ENCODE data around the gene ZNF135. TPM values are rescaled to one million over a fixed set of nuclear protein-coding genes. Genes with fewer than 3 reads are reported as not detected.

Gene ZNF135
- total and polyA plus RNA-seq, 2 of the 4 experiments (the other 2 are of a cell fraction) = 2.4 to 2.7 TPM

DNA sequence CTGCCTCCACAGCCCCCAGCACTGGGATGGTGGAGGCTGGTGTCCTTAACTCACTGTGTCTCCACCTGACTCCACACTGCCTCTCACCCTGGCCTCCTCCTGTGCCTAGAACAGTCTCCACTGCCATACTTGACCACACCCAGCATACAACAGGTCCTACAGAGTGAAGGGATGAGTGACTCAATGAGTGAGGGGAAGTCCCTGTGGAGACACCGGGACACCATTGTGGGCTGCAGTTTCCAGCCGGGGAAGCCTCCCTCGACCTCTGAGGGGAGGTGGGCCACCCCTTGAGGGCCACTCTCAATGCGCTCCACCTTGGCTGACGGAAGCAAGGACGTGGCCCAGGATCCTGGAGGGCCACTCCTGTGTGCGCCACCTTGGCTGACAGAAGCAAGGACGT, 2.8 kb upstream of the ZNF135 start:
- Histone ChIP-seq H3K9me3 (ENCODE audit: control insufficient read depth, insufficient read depth, low read length) (peaks cover 52% of the 10 kb centered on the region), H3K23ac (ENCODE audit: low read depth, low read length) (no peak overlapping the region), H4K8ac (ENCODE audit: low read depth in 2 of 2, low read length in 2 of 2) (no peak overlapping the region), H3K27ac (ENCODE audit: insufficient read depth, low read length) (no peak overlapping the region), H2AK5ac (ENCODE audit: low read depth, low read length) (no peak overlapping the region), H3K4ac (ENCODE audit: low read depth, low read length) (no peak overlapping the region), H3K36me3 (ENCODE audit: control insufficient read depth, insufficient read depth, low read length) (no peaks in the 10 kb centered on the region), H4K91ac (ENCODE audit: insufficient read depth, low read depth, low read length) (no peak overlapping the region), H2BK5ac (ENCODE audit: low read depth, low read length, poor library complexity, severe bottlenecking) (no peak overlapping the region), H3K4me3 (ENCODE audit: insufficient read depth, low read depth, low read length) (no peak overlapping the region), H3K4me1 (ENCODE audit: control insufficient read depth, insufficient read depth, low read length) (0 out of 2 replicates have a peak, but pooled peaks cover 2% of the 10 kb centered on the region), H3K79me1 (ENCODE audit: low read depth in 1 of 2, low read length in 2 of 2) (no peaks in the 10 kb centered on the region), H3K9ac (ENCODE audit: low read depth, low read length) (no peak overlapping the region), H3K4me2 (ENCODE audit: low read depth, low read length) (no peak overlapping the region), H4K5ac (ENCODE audit: low read depth, low read length) (no peak overlapping the region), H2BK20ac (ENCODE audit: low read depth, low read length) (no peak overlapping the region), H3K14ac (replicated peaks; ENCODE audit: low read depth, low read length) (no peak overlapping the region), H3K56ac (ENCODE audit: extremely low read depth, insufficient read depth, low read length) (no peak overlapping the region), H3K18ac (ENCODE audit: low read depth, low read length) (no peak overlapping the region), H3K9me1 (ENCODE audit: insufficient read depth, low read length) (no peaks in the 10 kb centered on the region), H2AK9ac (replicated peaks; ENCODE audit: low read depth, low read length, poor library complexity) (no peak overlapping the region), H2AFZ (replicated peaks; ENCODE audit: low read length, poor library complexity) (no peak overlapping the region), H2BK15ac (ENCODE audit: low read depth, low read length) (no peak overlapping the region), H2BK120ac (ENCODE audit: low read depth, low read length) (no peak overlapping the region), H4K20me1 (ENCODE audit: insufficient read depth, low read length) (no peaks in the 10 kb centered on the region), H3K27me3 (ENCODE audit: control insufficient read depth, insufficient read depth, low read length) (no peaks in the 10 kb centered on the region)
- no peak for ATAC-seq (ENCODE audit: low read depth)
- BruUV-seq (replicated peaks) = no TSS peak
- no peak for DNase-seq
- in situ Hi-C loops (cut with MboI; ENCODE audit: low sequenced_read_pairs) = no loop called here
- TF ChIP-seq, protein P1, sequence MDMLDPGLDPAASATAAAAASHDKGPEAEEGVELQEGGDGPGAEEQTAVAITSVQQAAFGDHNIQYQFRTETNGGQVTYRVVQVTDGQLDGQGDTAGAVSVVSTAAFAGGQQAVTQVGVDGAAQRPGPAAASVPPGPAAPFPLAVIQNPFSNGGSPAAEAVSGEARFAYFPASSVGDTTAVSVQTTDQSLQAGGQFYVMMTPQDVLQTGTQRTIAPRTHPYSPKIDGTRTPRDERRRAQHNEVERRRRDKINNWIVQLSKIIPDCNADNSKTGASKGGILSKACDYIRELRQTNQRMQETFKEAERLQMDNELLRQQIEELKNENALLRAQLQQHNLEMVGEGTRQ (IDR thresholded peaks at IDR 0.05; ENCODE audit: low read depth, low read length) = no peak
- no peak for TF ChIP-seq RCOR1 (IDR thresholded peaks at IDR 0.05; ENCODE audit: insufficient replicate concordance, low read length)
- POLR2A ChIA-PET (ENCODE audit: unreplicated experiment) = no interaction called here
- intact Hi-C loops (cut with micrococcal nuclease) = no loop called here
- no CpG with 5 or more reads among the region's 8 CpGs for WGBS, 2 experiments (ENCODE audit: extremely low coverage in 2 of 2, insufficient read length in 1 of 2)
- dilution Hi-C loops (cut with HindIII; ENCODE audit: low sequenced_read_pairs, unreplicated experiment) = no loop called here
- CTCF ChIA-PET = no interaction called here
